PFSK-1 (cell line): ENCODE measurements around the gene C9orf50.

Experiments used
- POLR2AphosphoS5 ChIP-seq: IDR thresholded peaks from 2 replicates; pipeline ENCODE4 v1.6.1; 2012; ENCODE audit warnings: low read depth, mild to moderate bottlenecking, control low read depth, low read length, moderate library complexity
- SIN3A ChIP-seq: IDR thresholded peaks from 2 replicates; pipeline ENCODE4 v1.6.1; 2012; ENCODE audit warnings: mild to moderate bottlenecking, low read length, moderate library complexity, borderline replicate concordance; ENCODE audit not compliant: insufficient read depth
- TAF1 ChIP-seq: IDR thresholded peaks from 2 replicates; pipeline ENCODE4 v1.6.1; 2012; ENCODE audit warnings: low read length, control low read depth, borderline replicate concordance; ENCODE audit not compliant: insufficient read depth
- TF ChIP-seq, protein P1 (sequence below), 2 experiments: IDR thresholded peaks; 2 replicates each; pipeline versions ENCODE4 v1.6.1 to v1.8.0; 2011 to 2012; ENCODE audit warnings: low read depth in 2 of 2, low read length in 2 of 2, control low read depth in 1 of 2, inconsistent platforms in 1 of 2, mild to moderate bottlenecking in 1 of 2, moderate library complexity in 1 of 2; ENCODE audit not compliant: insufficient read depth in 1 of 2

DNA sequence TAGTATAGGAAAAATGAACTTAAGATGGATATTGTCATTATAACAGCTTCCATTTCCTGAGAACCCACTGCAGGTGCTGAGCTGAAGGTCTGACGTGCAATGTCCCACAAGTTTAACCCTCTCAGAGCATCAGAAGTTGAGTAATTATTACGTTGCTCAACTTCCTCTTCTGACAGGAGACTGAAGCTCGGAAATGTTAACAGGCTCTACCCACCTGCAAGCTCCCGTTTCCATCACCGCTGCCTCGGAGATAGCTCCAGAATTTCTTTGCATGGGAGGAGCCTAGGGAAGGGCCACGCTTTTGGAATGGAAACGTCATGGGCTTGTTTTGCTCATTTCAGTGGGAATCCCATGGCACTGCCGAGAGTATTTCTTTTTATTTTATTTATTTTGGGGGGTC is 4.0 kb upstream of the C9orf50 start:
- TF ChIP-seq, protein P1, sequence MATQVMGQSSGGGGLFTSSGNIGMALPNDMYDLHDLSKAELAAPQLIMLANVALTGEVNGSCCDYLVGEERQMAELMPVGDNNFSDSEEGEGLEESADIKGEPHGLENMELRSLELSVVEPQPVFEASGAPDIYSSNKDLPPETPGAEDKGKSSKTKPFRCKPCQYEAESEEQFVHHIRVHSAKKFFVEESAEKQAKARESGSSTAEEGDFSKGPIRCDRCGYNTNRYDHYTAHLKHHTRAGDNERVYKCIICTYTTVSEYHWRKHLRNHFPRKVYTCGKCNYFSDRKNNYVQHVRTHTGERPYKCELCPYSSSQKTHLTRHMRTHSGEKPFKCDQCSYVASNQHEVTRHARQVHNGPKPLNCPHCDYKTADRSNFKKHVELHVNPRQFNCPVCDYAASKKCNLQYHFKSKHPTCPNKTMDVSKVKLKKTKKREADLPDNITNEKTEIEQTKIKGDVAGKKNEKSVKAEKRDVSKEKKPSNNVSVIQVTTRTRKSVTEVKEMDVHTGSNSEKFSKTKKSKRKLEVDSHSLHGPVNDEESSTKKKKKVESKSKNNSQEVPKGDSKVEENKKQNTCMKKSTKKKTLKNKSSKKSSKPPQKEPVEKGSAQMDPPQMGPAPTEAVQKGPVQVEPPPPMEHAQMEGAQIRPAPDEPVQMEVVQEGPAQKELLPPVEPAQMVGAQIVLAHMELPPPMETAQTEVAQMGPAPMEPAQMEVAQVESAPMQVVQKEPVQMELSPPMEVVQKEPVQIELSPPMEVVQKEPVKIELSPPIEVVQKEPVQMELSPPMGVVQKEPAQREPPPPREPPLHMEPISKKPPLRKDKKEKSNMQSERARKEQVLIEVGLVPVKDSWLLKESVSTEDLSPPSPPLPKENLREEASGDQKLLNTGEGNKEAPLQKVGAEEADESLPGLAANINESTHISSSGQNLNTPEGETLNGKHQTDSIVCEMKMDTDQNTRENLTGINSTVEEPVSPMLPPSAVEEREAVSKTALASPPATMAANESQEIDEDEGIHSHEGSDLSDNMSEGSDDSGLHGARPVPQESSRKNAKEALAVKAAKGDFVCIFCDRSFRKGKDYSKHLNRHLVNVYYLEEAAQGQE (IDR thresholded peaks at IDR 0.05; ENCODE audit: insufficient read depth in 1 of 2, low read depth in 2 of 2, low read length in 2 of 2), result no peak
- TF ChIP-seq POLR2AphosphoS5 (no peak), TAF1 (no peak), SIN3A (no peak)
